ENCODE results near the gene MMP2. TPM values are rescaled to one million over a fixed set of nuclear protein-coding genes. Genes with fewer than 3 reads are reported as not detected.

The MMP2 gene
- total RNA-seq, 1 experiment from 2014 or later = 61.3 TPM

DNA sequence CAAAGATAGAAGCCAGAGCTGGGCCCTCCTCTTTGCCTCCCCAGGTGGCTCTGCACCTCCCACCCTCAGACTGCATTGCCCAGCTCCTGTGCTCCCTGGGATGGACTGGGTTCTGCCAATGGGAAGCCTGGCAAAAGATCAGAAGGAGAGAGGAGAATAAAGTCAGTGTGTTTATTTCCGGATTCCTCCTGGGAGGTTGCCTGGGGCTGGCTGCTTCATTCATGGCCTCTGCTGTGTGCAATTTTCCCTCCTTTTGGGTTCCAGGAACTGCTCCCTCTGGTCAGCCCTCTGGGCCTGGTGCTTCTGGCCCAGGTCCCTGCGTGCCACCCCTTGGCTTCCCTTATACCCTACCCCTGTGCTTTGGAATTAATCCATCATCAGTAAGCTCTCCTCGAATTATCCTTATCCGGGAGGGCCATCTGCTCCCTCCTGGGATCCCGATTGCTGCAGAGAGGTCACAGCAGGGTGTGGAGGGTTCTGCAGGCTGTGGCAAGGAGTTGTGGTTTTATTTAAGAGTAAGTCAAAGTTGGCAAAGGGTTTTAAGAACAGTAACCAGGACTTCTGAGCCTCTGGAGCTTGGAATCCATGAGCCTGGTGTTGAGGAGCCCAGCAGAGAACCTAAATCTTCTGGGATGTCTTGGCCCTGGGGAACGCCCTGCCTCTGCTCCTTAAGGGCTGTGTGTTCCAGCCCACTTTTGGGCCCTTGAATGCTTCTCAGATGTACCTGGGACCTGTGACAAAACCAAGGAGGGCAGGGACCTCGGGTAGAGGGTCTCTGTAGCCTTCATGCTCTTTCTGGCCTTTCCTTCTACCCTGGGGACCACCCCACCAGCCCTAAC is 8.2 kb upstream of the MMP2 start (continued):
- TF ChIP-seq, protein P1, sequence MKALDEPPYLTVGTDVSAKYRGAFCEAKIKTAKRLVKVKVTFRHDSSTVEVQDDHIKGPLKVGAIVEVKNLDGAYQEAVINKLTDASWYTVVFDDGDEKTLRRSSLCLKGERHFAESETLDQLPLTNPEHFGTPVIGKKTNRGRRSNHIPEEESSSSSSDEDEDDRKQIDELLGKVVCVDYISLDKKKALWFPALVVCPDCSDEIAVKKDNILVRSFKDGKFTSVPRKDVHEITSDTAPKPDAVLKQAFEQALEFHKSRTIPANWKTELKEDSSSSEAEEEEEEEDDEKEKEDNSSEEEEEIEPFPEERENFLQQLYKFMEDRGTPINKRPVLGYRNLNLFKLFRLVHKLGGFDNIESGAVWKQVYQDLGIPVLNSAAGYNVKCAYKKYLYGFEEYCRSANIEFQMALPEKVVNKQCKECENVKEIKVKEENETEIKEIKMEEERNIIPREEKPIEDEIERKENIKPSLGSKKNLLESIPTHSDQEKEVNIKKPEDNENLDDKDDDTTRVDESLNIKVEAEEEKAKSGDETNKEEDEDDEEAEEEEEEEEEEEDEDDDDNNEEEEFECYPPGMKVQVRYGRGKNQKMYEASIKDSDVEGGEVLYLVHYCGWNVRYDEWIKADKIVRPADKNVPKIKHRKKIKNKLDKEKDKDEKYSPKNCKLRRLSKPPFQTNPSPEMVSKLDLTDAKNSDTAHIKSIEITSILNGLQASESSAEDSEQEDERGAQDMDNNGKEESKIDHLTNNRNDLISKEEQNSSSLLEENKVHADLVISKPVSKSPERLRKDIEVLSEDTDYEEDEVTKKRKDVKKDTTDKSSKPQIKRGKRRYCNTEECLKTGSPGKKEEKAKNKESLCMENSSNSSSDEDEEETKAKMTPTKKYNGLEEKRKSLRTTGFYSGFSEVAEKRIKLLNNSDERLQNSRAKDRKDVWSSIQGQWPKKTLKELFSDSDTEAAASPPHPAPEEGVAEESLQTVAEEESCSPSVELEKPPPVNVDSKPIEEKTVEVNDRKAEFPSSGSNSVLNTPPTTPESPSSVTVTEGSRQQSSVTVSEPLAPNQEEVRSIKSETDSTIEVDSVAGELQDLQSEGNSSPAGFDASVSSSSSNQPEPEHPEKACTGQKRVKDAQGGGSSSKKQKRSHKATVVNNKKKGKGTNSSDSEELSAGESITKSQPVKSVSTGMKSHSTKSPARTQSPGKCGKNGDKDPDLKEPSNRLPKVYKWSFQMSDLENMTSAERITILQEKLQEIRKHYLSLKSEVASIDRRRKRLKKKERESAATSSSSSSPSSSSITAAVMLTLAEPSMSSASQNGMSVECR (CRISPR knock-in tag; IDR thresholded peaks at IDR 0.05; ENCODE audit: borderline replicate concordance) = no peak
- no peak for TF ChIP-seq SOX15 (CRISPR knock-in tag; IDR thresholded peaks at IDR 0.05)
- TF ChIP-seq, protein P2, sequence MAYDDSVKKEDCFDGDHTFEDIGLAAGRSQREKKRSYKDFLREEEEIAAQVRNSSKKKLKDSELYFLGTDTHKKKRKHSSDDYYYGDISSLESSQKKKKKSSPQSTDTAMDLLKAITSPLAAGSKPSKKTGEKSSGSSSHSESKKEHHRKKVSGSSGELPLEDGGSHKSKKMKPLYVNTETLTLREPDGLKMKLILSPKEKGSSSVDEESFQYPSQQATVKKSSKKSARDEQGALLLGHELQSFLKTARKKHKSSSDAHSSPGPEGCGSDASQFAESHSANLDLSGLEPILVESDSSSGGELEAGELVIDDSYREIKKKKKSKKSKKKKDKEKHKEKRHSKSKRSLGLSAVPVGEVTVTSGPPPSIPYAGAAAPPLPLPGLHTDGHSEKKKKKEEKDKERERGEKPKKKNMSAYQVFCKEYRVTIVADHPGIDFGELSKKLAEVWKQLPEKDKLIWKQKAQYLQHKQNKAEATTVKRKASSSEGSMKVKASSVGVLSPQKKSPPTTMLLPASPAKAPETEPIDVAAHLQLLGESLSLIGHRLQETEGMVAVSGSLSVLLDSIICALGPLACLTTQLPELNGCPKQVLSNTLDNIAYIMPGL (CRISPR knock-in tag; IDR thresholded peaks at IDR 0.05) = no peak
- no peak for TF ChIP-seq ZNF317 (CRISPR knock-in tag; IDR thresholded peaks at IDR 0.05; ENCODE audit: borderline replicate concordance, low read depth)
- TF ChIP-seq NR3C1 (CRISPR knock-in tag; conservative IDR thresholded peaks at IDR 0.05; ENCODE audit: low read depth) = no peak
- no peak for TF ChIP-seq TEAD1 (CRISPR knock-in tag; IDR thresholded peaks at IDR 0.05)
- TF ChIP-seq, protein P3, sequence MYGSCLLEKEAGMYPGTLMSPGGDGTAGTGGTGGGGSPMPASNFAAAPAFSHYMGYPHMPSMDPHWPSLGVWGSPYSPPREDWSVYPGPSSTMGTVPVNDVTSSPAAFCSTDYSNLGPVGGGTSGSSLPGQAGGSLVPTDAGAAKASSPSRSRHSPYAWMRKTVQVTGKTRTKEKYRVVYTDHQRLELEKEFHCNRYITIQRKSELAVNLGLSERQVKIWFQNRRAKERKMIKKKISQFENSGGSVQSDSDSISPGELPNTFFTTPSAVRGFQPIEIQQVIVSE (CRISPR knock-in tag; IDR thresholded peaks at IDR 0.05; ENCODE audit: borderline replicate concordance) = no peak
- no peak for TF ChIP-seq NFYB (CRISPR knock-in tag; conservative IDR thresholded peaks at IDR 0.05; ENCODE audit: low read depth)

DNA sequence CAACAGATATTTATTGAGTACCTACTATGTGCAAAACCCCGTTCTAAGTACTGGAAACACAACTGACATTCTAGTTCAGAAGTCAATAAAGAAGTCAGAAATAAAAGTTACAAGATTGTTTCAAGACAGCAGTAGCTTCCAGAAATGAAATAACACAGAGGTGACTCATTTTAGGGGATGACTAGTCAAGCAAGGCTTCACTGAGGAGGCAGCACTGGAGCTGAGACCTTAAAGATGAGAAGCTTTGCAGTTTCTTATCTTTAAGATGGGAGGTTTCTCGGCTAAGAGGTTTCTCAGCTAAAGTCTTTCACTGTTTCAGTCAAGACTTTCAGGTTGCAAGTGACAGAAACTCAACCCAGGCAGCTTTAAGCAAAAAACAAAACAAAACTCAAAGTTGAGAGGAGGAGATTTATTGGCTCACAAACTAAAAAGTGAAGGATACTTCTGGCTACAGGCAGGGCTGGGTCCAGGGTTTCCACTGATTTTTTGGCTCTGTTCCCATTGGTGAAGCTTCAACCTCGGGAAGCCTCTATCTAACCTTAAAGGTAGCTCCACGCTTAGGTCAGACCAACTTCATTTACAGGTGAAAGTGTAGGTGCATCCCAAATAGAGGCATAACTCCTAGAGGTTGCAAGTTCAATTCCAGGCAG is 7.4 kb upstream of the MMP2 start:
- DNase-seq (ENCODE audit: low spot score) (no peak), ATAC-seq (no peak)
- Mint-ChIP-seq H3K9me3 (no peaks in the 10 kb centered on the region), H3K27me3 (ENCODE audit: low read depth) (peaks cover 66% of the 10 kb centered on the region), H3K4me3 (no peak overlapping the region), H3K36me3 (no peaks in the 10 kb centered on the region), H3K4me1 (peaks cover 23% of the 10 kb centered on the region), H3K27ac (no peak overlapping the region)
- no peak for TF ChIP-seq KAT7 (CRISPR knock-in tag; IDR thresholded peaks at IDR 0.05; ENCODE audit: borderline replicate concordance)
- TF ChIP-seq, protein P4, sequence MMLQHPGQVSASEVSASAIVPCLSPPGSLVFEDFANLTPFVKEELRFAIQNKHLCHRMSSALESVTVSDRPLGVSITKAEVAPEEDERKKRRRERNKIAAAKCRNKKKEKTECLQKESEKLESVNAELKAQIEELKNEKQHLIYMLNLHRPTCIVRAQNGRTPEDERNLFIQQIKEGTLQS (CRISPR knock-in tag; conservative IDR thresholded peaks at IDR 0.05) = no peak
- POLR2A ChIA-PET = no interaction called here
- CTCF ChIA-PET = interaction anchor here (1.7 to 2.5 kb wide), 2 partner anchors 31 to 229 kb away, joined by 5 to 16 read pairs; no protein-coding TSS in a partner anchor

DNA sequence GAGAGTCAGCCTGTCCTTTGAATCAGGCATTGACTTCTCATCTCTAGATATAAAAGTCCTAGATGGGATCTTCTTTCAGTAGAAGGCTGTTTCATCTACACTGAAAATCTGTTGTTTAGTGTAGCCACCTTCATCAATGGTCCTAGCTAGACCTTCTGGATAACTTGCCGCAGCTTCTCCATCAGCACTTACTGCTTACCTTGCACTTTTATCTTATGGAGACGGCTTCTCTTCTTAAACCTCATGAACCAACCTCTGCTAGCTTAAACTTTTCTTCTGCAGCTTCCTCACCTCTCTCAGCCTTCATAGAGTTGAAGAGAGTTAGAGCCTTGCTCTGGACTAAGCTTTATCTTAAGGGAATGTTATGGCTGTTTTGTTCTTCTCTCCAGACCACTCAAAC is 5.4 kb upstream of the MMP2 start:
- DNase-seq (ENCODE audit: low spot score) (no peak), ATAC-seq (no peak)
- H3K27ac Mint-ChIP-seq = no peak overlapping the region
- ChIA-PET POLR2A (no interaction called here), CTCF (interaction anchor here (0.9 to 3.8 kb wide), 4 partner anchors 9 to 228 kb away, joined by 3 to 40 read pairs (median 7); no protein-coding TSS in a partner anchor)
- peaks cover 69% of the 10 kb centered on the region for H3K27me3 Mint-ChIP-seq (ENCODE audit: low read depth)
- TF ChIP-seq GTF2I (CRISPR knock-in tag; conservative IDR thresholded peaks at IDR 0.05) = no peak
- no peak for TF ChIP-seq NR3C1 (CRISPR knock-in tag; conservative IDR thresholded peaks at IDR 0.05; ENCODE audit: low read depth)
- TF ChIP-seq ETV6 (CRISPR knock-in tag; IDR thresholded peaks at IDR 0.05) = no peak
- TF ChIP-seq ESRRA (CRISPR knock-in tag; IDR thresholded peaks at IDR 0.05; ENCODE audit: borderline replicate concordance) = no peak
- TF ChIP-seq SMAD3 (CRISPR knock-in tag; IDR thresholded peaks at IDR 0.05; ENCODE audit: borderline replicate concordance) = no peak
- TF ChIP-seq, protein P5, sequence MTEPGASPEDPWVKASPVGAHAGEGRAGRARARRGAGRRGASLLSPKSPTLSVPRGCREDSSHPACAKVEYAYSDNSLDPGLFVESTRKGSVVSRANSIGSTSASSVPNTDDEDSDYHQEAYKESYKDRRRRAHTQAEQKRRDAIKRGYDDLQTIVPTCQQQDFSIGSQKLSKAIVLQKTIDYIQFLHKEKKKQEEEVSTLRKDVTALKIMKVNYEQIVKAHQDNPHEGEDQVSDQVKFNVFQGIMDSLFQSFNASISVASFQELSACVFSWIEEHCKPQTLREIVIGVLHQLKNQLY (CRISPR knock-in tag; IDR thresholded peaks at IDR 0.05) = no peak
- TF ChIP-seq, protein P6, sequence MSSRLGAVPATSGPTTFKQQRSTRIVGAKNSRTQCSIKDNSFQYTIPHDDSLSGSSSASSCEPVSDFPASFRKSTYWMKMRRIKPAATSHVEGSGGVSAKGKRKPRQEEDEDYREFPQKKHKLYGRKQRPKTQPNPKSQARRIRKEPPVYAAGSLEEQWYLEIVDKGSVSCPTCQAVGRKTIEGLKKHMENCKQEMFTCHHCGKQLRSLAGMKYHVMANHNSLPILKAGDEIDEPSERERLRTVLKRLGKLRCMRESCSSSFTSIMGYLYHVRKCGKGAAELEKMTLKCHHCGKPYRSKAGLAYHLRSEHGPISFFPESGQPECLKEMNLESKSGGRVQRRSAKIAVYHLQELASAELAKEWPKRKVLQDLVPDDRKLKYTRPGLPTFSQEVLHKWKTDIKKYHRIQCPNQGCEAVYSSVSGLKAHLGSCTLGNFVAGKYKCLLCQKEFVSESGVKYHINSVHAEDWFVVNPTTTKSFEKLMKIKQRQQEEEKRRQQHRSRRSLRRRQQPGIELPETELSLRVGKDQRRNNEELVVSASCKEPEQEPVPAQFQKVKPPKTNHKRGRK (CRISPR knock-in tag; IDR thresholded peaks at IDR 0.05; ENCODE audit: borderline replicate concordance) = no peak
- TF ChIP-seq IRF2 (CRISPR knock-in tag; IDR thresholded peaks at IDR 0.05; ENCODE audit: borderline replicate concordance, low read depth) = no peak
- TF ChIP-seq FOXP1 (CRISPR knock-in tag; IDR thresholded peaks at IDR 0.05; ENCODE audit: borderline replicate concordance) = no peak
- no peak for TF ChIP-seq FOXK1 (CRISPR knock-in tag; IDR thresholded peaks at IDR 0.05)
- peaks cover 38% of the 10 kb centered on the region for H3K4me1 Mint-ChIP-seq
- no peak overlapping the region for H3K4me3 Mint-ChIP-seq
- H3K9me3 Mint-ChIP-seq = no peaks in the 10 kb centered on the region
- H3K36me3 Mint-ChIP-seq = no peaks in the 10 kb centered on the region

Data from WTC11 (cell line).